ENCODE results near the gene RUFY4. TPM values are rescaled to one million over a fixed set of nuclear protein-coding genes. Genes with fewer than 3 reads are reported as not detected.
"Not testable (repeated sequence)": the region's sequence is repeated elsewhere in the genome, so short reads cannot be mapped to it uniquely, and the experiment has no call there.

The RUFY4 gene
- total RNA-seq: 0.52 and 1.8 TPM in 2 replicates

- not testable (repeated sequence) for H3K9me3 Mint-ChIP-seq; H3K36me3 Mint-ChIP-seq (ENCODE audit: low read depth); H3K27me3 Mint-ChIP-seq
- Mint-ChIP-seq H3K4me3 (peak within 1 kb of the TSS; percentile 72), H3K4me1 (peaks cover 21% of the 10 kb centered on the region), H3K27ac (peak within 1 kb of the TSS; percentile 13)
- intact Hi-C loops (cut with micrococcal nuclease): loop anchor here (1.0 to 2.0 kb wide), 2 partner anchors 34 to 280 kb away; no protein-coding TSS in a partner anchor
- peak; percentile 92 for DNase-seq
These were observed at the start of gene RUFY4 for GRCh38 chr2:218068721-218069334. TSS of gene RUFY4 (plus strand) at chr2:218069253. CDS start at chr2:218070606, 1,353 bp downstream.

GRCh38 chr2:218019411-218020060, 49.5 kb upstream of the RUFY4 start:
- no peaks in the 10 kb centered on the region for H3K9me3 Mint-ChIP-seq
- DNase-seq: no peak
- H3K36me3 Mint-ChIP-seq (ENCODE audit: low read depth): no peaks in the 10 kb centered on the region
- H3K27ac Mint-ChIP-seq: no peak overlapping the region
- no peak overlapping the region for H3K4me3 Mint-ChIP-seq
- H3K27me3 Mint-ChIP-seq: peaks cover 2% of the 10 kb centered on the region
- intact Hi-C loops (cut with micrococcal nuclease): no loop called here
- H3K4me1 Mint-ChIP-seq: no peaks in the 10 kb centered on the region

DNA sequence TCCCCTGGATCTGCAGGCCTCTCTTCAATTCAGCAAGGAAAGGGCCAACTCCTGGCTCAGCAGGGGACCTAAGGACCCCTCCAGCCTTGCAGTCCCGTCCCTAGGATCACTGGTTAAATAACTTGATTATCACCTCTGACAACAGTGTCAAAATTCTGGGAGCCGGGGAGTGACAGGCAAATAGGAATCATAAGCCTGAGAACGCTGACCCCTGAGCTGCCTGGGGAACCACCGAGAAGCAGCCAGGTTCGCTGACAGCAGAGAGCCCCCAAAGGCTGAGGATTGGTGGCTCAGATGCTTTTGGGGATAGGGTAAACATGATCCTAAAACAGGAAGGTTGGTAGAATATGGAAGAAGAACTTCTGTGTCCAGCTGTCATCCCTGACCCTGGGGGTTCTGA, 48.8 kb upstream of the RUFY4 start:
- Mint-ChIP-seq H3K4me1 (no peaks in the 10 kb centered on the region), H3K36me3 (ENCODE audit: low read depth) (no peaks in the 10 kb centered on the region)
- intact Hi-C loops (cut with micrococcal nuclease): no loop called here

GRCh38 chr2:218020966-218021535, 48.0 kb upstream of the RUFY4 start:
- Mint-ChIP-seq H3K4me1 (no peaks in the 10 kb centered on the region), H3K27ac (no peak overlapping the region), H3K36me3 (ENCODE audit: low read depth) (no peaks in the 10 kb centered on the region), H3K4me3 (no peak overlapping the region), H3K27me3 (no peaks in the 10 kb centered on the region), H3K9me3 (no peaks in the 10 kb centered on the region)
- intact Hi-C loops (cut with micrococcal nuclease): no loop called here
- DNase-seq: no peak

More for the DNA sequence above, 48.8 kb upstream of the RUFY4 start:
- no peaks in the 10 kb centered on the region for H3K9me3 Mint-ChIP-seq
- no peak for DNase-seq
- H3K27me3 Mint-ChIP-seq: no peaks in the 10 kb centered on the region
- no peak overlapping the region for H3K4me3 Mint-ChIP-seq
- no peak overlapping the region for H3K27ac Mint-ChIP-seq

- intact Hi-C loops (cut with micrococcal nuclease): no loop called here
- Mint-ChIP-seq H3K4me3 (no peak overlapping the region), H3K4me1 (no peaks in the 10 kb centered on the region), H3K27ac (no peak overlapping the region), H3K9me3 (no peaks in the 10 kb centered on the region), H3K27me3 (no peaks in the 10 kb centered on the region), H3K36me3 (ENCODE audit: low read depth) (no peaks in the 10 kb centered on the region)
- no peak for DNase-seq
These were observed 47.4 kb upstream of the RUFY4 start for GRCh38 chr2:218021536-218022071.

GRCh38 chr2:218022131-218022850, 46.8 kb upstream of the RUFY4 start:
- no peak for DNase-seq
- intact Hi-C loops (cut with micrococcal nuclease): no loop called here
- no peaks in the 10 kb centered on the region for H3K27me3 Mint-ChIP-seq
- H3K27ac Mint-ChIP-seq: no peak overlapping the region
- no peaks in the 10 kb centered on the region for H3K9me3 Mint-ChIP-seq
- H3K36me3 Mint-ChIP-seq (ENCODE audit: low read depth): no peaks in the 10 kb centered on the region
- no peaks in the 10 kb centered on the region for H3K4me1 Mint-ChIP-seq
- no peak overlapping the region for H3K4me3 Mint-ChIP-seq

DNA sequence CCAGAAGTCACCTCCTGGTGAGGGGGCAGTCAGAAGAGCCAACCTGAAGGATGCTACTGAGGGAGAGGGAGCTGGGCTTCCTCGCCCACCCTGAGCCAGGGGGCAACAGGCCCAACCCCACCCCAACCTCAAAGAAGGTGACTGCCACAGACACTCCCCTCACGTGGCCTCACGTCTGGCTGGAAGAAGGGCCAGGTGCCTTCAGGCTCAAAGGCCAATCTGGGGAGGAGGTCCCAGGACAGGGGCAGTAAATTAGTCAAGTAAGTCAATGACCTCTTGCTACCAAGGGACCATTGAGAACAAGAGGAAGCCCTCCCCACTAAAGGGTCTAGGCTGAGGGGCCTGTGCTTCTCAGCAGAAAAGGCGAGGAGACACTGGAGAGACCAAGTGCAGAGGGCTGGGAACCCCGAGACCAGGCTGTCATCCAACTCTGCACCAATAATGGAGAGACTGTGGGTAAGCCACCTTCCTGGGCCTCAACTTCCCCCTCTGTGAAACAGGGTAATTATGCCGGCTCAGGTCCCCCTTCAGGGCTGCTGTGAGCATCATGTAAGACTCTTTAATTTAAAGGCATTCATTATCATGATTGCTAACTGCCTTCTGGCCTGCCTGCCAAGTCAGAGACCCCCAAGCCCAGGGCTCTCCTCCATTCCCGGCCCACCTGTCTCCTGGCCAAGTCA, 46.1 kb upstream of the RUFY4 start:
- Mint-ChIP-seq H3K4me3 (no peak overlapping the region), H3K4me1 (no peaks in the 10 kb centered on the region), H3K27ac (no peak overlapping the region), H3K36me3 (ENCODE audit: low read depth) (no peaks in the 10 kb centered on the region), H3K27me3 (no peaks in the 10 kb centered on the region), H3K9me3 (no peaks in the 10 kb centered on the region)
- DNase-seq: no peak
- intact Hi-C loops (cut with micrococcal nuclease): no loop called here

GRCh38 chr2:218023636-218024035, 45.4 kb upstream of the RUFY4 start:
- Mint-ChIP-seq H3K9me3 (no peaks in the 10 kb centered on the region), H3K27me3 (no peaks in the 10 kb centered on the region), H3K27ac (no peak overlapping the region), H3K4me1 (no peaks in the 10 kb centered on the region), H3K36me3 (ENCODE audit: low read depth) (no peaks in the 10 kb centered on the region), H3K4me3 (no peak overlapping the region)
- intact Hi-C loops (cut with micrococcal nuclease): no loop called here
- no peak for DNase-seq

DNA sequence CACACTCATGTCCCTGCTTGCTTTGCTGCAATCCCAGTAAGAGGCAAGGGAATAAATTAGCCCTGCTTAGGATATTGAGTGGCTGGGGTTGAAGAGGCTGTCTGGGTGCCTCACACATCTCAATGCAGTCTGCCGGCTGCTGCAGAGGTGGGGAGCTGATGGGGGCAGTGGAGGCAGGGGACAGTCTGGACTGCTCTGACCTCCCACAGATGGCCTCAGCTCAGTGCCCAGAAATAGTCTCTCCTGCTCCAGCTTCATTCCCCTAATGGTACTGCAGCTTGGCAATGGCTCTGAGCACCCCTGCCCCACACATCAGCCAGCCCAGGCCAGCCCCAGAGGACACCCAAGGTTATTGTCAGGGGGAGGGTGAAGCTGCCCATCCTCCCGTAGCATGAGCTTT, 44.7 kb upstream of the RUFY4 start:
- intact Hi-C loops (cut with micrococcal nuclease): no loop called here
- H3K36me3 Mint-ChIP-seq (ENCODE audit: low read depth): no peaks in the 10 kb centered on the region
- H3K9me3 Mint-ChIP-seq: no peaks in the 10 kb centered on the region

DNA sequence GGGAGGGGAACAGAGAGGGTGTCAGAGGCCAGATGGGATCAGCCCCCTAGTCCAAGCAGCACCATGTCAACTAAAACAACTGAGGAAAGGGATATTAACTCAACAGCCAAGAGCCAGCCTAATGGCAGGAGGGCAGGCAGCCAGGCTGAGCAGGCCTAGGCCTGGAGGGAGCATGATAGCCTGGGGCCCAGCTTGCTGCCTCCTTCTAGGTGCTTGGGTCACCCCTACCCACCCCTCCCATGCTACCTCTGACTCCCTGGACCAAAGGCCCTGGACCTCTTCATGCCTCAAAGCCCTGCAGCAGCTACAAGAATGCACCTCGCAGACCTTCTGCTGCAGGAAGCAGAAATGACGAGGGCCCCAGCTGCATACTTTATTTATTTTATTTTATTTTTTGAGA, 44.2 kb upstream of the RUFY4 start:
- Mint-ChIP-seq H3K4me3 (no peak overlapping the region), H3K27me3 (no peaks in the 10 kb centered on the region), H3K27ac (no peak overlapping the region), H3K4me1 (no peaks in the 10 kb centered on the region), H3K36me3 (ENCODE audit: low read depth) (no peaks in the 10 kb centered on the region), H3K9me3 (no peaks in the 10 kb centered on the region)
- intact Hi-C loops (cut with micrococcal nuclease): no loop called here
- no peak for DNase-seq

More for the DNA sequence above, 44.7 kb upstream of the RUFY4 start:
- H3K27me3 Mint-ChIP-seq: no peaks in the 10 kb centered on the region
- H3K4me3 Mint-ChIP-seq: no peak overlapping the region
- H3K27ac Mint-ChIP-seq: no peak overlapping the region
- no peak for DNase-seq
- no peaks in the 10 kb centered on the region for H3K4me1 Mint-ChIP-seq

- H3K4me3 Mint-ChIP-seq: no peak overlapping the region
- no peak for DNase-seq
- H3K4me1 Mint-ChIP-seq: no peaks in the 10 kb centered on the region
- intact Hi-C loops (cut with micrococcal nuclease): no loop called here
- H3K9me3 Mint-ChIP-seq: no peaks in the 10 kb centered on the region
- H3K27me3 Mint-ChIP-seq: no peaks in the 10 kb centered on the region
- no peak overlapping the region for H3K27ac Mint-ChIP-seq
- no peaks in the 10 kb centered on the region for H3K36me3 Mint-ChIP-seq (ENCODE audit: low read depth)
These were observed 42.8 kb upstream of the RUFY4 start for GRCh38 chr2:218026244-218026643.

- H3K27ac Mint-ChIP-seq: no peak overlapping the region
- no peaks in the 10 kb centered on the region for H3K4me1 Mint-ChIP-seq
- no peaks in the 10 kb centered on the region for H3K9me3 Mint-ChIP-seq
- DNase-seq: no peak
- intact Hi-C loops (cut with micrococcal nuclease): no loop called here
- no peaks in the 10 kb centered on the region for H3K27me3 Mint-ChIP-seq
- H3K36me3 Mint-ChIP-seq (ENCODE audit: low read depth): no peaks in the 10 kb centered on the region
- H3K4me3 Mint-ChIP-seq: no peak overlapping the region
These were observed 42.2 kb upstream of the RUFY4 start for GRCh38 chr2:218026676-218027425.

Measured in activated CD4-positive, alpha-beta T cell treated with anti-CD3 and anti-CD28 coated beads, Interleukin-2, amount 10 ng/mL, durations not matched to agents 24 days and 14 days (primary cell).